Measurements from ENCODE around the gene HIPK2.
A peak's percentile ranks its signal among the peaks of the same experiment; 100 is the strongest.

HIPK2 gene

DNA sequence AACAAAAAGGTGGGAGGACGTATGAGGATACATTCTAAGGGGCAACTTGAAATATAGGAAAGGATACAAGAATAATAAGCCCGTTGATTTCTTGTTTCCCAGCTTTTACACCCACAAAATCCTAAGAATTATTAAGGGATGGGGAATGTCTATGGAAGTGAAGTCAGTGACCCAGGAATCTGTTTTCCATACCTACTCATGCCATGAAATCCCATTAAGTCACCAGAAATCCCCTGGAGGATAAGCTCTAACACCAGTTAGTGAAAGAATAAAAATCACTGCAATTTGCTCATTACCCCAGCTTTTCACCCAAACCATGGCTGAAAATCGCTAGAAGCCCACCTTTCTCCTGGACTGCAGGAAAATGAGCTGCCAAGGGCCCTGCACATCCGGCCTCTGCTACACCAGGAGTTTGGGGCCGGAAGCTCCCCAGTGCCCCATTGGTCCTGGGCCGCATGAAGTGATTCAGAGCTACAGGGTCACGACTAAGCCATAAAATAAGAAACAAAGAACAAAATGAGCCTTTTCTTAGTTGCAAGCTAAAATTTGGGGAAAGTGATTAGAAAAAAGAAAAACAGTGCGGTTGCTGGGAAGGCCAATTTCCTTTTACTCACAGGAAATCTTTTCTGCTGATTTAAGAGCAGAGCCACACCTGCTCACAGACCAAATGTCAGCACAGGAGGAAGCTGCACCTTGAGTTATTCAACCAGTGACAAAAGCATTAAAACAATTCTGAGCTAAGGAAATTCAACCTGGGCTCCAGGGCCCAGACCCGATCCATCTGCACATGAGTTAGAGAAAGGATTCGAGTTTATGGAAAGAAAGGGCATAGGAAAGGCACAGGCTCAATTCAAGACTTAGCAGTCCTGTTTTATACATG, 40.3 kb downstream of the HIPK2 start:
- DNase-seq, result no peak

DNA sequence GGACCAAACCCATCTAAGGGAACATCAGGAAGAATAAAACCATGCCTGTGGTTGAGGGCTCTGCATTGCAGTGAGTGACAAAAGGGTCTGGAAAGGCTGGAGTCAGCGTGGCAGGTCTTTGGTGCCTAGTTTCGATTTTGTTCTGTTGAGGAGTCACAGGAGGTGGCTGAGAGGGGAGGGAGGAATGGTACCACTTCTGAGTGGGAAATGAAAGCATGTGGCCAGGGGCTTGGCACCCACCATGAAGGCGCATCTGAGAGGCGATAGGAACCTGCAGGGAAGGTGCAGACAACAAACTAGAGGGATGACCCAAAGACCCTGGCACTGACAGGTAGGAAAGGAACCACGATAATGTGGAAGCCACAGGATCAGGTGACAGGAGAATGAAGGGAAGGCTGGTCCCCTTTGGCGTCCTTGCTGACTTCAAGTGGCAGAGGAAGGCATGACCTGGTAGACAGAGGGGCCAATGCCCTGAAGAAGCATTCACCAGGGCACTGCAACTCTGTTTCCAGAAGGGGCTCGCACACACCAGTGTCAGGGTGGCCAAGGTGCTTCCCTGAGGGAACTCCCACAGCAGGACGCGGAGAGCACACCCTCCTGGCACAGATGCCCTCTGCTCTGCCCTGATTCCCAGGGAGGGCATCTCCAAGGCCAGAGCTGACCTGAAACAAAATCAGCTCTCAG, 41.7 kb downstream of the HIPK2 start:
- no peak for DNase-seq

- DNase-seq, result no peak
These were observed 42.3 kb downstream of the HIPK2 start for GRCh38 chr7:139735466-139735865.

- DNase-seq, result no peak
These were observed 43.4 kb downstream of the HIPK2 start for GRCh38 chr7:139734395-139734794.

- DNase-seq, result no peak
These were observed 44.0 kb downstream of the HIPK2 start for GRCh38 chr7:139733751-139734150.

DNA sequence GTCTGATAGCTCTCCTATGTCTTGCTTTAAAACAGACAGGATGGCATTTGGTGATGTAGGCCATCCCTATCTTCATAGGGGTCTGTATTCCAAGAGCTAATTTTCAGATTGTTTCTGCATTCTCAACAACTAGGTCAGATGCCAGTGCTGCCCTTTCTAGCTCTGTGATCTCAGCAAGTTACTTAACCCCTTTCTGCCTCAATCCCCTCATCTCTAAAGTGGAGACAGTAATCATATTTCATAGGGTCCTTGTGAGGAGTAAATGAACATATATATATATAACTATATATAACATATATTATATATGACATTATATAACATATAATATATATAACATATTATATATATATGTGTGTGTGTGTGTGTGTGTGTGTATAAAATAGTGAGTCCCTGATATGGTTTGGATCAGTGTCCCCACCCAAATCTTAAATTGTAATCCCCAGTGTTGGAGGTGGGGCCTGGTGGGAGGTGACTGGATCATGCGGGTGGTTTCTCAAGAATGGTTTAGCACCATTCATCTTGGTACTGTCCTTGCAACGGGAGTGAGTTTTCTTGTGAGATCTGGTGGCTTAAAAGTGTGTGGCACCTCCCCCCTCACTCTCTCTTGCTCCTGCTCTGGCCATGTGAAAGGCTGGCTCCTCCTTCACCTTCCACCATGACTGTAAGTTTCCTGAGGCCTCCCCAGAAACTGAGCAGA, 45.2 kb downstream of the HIPK2 start:
- DNase-seq, result no peak

- peak in 41 of 56 donors; percentile 17 to 78 (median 42) for DNase-seq
These were observed 45.9 kb downstream of the HIPK2 start for GRCh38 chr7:139731802-139732470.

DNA sequence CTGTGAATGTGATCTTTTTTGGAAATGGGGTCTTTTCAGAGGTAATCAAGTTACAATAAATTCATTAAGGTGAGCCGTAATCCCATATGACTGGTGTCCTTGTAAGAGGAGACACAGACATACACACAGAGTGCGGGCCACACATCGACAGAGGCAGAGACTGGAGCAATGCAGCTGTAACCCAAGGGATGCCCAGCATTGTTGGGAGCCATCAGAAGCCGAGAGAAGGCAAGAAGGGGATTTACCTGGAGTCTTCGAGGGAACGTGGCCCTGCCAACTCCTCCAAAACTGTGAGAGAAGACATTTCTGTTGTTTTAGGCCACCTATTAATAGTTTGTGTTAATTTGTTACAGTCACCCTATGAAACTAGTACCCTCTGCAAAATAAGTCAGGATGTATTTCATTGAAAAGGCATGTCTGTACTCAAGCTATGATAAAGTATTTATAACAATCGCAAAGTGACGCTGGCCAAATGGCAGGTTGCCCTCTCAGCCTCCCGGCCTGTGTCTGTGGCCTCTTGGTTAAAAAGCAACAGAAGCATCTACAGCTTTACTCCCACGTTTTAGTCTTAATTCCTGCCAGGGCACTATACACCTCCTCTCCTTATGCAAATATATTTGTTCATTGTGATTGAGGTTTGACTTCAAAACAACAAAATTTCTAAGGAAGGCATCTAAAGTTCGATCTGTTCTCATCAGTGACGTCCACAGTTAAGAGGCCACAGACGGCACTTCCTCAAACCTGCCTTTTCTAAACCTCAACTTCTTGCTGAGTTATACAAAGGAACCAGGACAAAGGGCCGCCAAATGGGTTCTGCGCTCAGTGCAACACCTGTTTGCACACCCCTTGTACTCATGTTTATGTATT, 46.8 kb downstream of the HIPK2 start:
- DNase-seq, result no peak

GRCh38 chr7:139728203-139728602, 49.6 kb downstream of the HIPK2 start:
- no peak for DNase-seq

GRCh38 chr7:139727151-139727705, 50.6 kb downstream of the HIPK2 start:
- no peak for DNase-seq

- no peak for DNase-seq
These were observed 51.3 kb downstream of the HIPK2 start for GRCh38 chr7:139726485-139726869.

DNA sequence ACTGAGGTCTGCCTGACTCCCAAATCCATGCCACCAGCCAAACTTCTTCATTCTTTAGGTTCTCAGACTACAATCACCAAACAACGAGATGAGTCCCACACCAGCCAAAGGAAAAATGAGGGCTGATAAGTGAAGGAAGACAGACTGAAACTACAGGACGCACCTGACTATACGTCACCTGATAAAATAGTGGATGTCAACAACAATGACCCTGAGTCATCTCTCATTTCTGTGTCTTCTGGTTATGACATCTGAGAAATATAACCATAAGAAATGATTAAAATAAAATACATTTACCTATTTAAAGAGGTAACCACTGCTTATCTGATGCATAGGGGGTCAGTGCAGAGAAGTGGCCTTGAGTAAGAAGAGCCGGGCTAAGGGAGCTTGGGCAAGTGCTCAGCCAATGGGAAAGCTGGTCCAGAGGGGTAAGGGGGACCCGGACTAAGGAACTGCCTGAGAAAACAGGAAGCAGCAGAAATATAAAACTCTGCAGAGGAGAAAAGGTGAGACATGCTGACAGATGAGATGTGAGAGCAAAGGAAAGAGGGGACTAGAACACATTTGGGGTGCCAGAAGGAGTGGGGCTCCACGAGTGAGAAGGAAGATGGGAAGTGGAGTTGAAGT, 51.8 kb downstream of the HIPK2 start:
- no peak for DNase-seq

DNA sequence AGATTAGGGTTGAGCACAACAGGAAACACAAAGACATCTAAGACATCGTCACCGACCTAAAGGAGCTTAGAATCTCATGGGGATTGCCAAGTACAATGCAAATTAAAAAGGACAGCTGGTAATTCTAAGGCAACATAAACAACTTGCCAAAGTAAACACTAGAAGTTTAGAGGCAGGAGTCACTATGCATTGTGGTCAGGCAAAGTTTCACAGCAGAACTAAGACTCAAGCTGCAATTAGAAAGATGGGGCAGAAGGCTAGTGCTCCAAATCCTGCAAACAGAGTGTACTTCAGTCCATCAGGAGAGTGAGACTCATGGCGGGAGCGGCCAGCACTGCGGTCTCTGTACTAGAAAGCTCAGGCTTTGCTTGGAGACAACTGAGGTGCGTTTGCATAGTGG, 52.7 kb downstream of the HIPK2 start:
- no peak for DNase-seq

DNA sequence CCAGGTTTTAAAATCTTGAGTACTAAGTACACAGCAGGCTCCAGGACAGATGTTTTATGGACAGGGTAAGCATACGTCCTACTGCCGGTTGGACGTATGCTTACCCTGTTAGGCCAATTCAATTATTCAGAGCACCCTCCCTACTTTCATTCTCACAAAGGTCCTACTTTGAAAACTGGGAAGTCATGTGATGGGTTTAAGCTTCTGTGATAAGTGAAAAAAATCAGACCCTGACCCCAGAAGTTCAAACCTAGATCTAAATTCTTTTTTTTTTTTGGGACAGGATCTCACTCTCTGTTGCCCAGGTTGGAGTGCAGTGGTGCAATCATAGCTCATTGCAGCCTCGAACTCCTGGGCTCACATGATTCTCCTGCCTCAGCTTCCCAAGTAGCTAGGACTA, 55.2 kb downstream of the HIPK2 start:
- no peak for DNase-seq

GRCh38 chr7:139721821-139722220, 56.0 kb downstream of the HIPK2 start:
- DNase-seq, result no peak

DNA sequence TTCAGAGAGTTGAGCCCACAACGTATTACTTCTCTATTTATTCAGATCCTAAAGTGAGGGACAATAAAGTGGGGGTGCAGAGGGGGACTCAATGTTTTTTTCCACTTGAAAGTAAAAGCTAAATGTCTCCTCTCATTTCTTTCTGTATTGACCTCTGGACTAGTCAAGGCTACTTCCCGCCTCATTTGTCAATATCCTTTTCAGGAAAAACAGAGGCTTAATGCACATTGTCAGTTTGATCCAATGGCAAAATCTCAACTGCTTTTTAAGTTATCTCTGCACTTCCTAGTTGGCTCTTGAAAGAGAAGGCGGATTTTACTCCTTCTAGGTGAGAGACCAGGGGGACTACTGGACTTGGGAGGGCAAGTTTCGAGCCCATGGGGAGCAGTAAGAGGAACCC, 56.4 kb downstream of the HIPK2 start:
- no peak for DNase-seq

DNA sequence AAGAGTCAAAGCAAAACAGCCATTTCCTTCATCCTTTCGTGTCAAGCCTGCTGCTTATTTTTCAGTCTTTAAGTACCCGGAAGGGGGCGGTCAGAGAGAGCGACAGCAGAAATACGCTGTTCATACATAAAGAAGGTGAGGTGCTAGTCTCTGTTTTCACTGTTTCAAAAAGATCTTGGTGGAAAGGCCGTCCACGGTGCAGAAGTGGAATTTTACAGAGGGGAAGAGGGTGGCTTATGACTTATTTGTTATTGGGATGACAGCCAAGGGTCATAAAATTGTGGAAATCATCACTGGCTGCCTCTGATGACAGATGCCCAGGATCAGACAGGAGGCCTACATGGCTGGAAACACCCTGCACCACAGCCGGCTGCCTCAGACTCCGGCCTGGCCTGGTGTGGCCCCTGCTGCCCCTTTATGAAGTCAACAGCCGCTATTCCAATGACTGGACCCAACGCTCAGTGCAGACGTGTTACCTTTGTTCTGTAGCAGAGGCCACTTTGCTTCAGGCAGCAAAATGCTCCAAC, 57.0 kb downstream of the HIPK2 start:
- peak in 1 of 56 donors; percentile 36 for DNase-seq

GRCh38 chr7:139720186-139720585, 57.6 kb downstream of the HIPK2 start:
- no peak for DNase-seq

GRCh38 chr7:139718859-139719258, 58.9 kb downstream of the HIPK2 start:
- no peak for DNase-seq

DNA sequence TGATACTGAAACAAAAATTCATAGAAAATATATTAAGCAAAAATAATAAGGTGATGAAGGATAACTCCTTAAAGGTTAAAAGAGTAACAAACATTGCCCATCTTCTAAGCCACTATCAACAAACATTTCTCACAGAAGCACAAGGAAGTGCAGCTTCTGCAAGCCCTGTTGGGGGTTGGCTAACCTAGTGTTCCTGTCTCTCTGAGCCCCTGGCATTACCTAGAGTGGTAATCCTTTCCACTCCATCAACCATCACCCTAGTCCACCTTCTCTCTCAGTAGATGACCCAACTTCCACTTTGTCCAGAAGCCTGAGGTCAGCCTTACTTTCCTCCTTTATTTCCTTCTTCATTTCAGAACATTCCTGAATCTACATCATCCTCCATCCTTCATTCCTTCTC, 59.7 kb downstream of the HIPK2 start:
- no peak for DNase-seq

All from amygdala (tissue), 56 donors.